RWPE2 (cell line): ENCODE results near the gene DAZL.

Experiments used
- ATAC-seq: fragments of 200-7000 bp; cut with Tn5 transposase; 3 replicates; pipeline ENCODE4 v1.9.1; 2021; ENCODE audit warnings: low read depth
- DNase-seq: peaks from one replicate; pipeline ENCODE4 v3.0.0-alpha.2; 2020; ENCODE audit warnings: low spot score
- H3K27ac ChIP-seq: fragments of 450-650 bp; 2 replicates; pipeline ENCODE4 v1.5.1; 2017; ENCODE audit warnings: mild to moderate bottlenecking; ENCODE audit not compliant: poor library complexity, severe bottlenecking
- H3K27me3 ChIP-seq: fragments of 250-450 bp; sonication (Bioruptor Pico); 2 replicates; pipeline ENCODE4 v1.5.1; 2021; ENCODE audit warnings: mild to moderate bottlenecking, moderate library complexity; ENCODE audit not compliant: insufficient read depth, poor library complexity, severe bottlenecking
- H3K36me3 ChIP-seq: fragments of 250-450 bp; sonication (Bioruptor Pico); 2 replicates; pipeline ENCODE4 v1.5.1; 2020; ENCODE audit warnings: low read depth, mild to moderate bottlenecking, moderate library complexity
- H3K4me1 ChIP-seq: fragments of 250-450 bp; sonication (Bioruptor Pico); 2 replicates; pipeline ENCODE4 v1.5.1; 2021; ENCODE audit warnings: mild to moderate bottlenecking, moderate library complexity; ENCODE audit not compliant: insufficient read depth, poor library complexity, severe bottlenecking
- H3K4me3 ChIP-seq: fragments of 250-450 bp; sonication (Bioruptor Pico); 2 replicates; pipeline ENCODE4 v1.5.1; 2021; ENCODE audit warnings: mild to moderate bottlenecking, moderate library complexity; ENCODE audit not compliant: severe bottlenecking
- H3K9me3 ChIP-seq: fragments of 250-450 bp; sonication (Bioruptor Pico); 2 replicates; pipeline ENCODE4 v1.5.1; 2021; ENCODE audit warnings: mild to moderate bottlenecking, moderate library complexity; ENCODE audit not compliant: severe bottlenecking
- TF ChIP-seq, protein P1 (sequence below): fragments of 450-650 bp; IDR thresholded peaks from one replicate; pipeline ENCODE4 v1.5.1; 2017; ENCODE audit warnings: mild to moderate bottlenecking, moderate library complexity; ENCODE audit not compliant: poor library complexity, severe bottlenecking

The DAZL gene

DNA sequence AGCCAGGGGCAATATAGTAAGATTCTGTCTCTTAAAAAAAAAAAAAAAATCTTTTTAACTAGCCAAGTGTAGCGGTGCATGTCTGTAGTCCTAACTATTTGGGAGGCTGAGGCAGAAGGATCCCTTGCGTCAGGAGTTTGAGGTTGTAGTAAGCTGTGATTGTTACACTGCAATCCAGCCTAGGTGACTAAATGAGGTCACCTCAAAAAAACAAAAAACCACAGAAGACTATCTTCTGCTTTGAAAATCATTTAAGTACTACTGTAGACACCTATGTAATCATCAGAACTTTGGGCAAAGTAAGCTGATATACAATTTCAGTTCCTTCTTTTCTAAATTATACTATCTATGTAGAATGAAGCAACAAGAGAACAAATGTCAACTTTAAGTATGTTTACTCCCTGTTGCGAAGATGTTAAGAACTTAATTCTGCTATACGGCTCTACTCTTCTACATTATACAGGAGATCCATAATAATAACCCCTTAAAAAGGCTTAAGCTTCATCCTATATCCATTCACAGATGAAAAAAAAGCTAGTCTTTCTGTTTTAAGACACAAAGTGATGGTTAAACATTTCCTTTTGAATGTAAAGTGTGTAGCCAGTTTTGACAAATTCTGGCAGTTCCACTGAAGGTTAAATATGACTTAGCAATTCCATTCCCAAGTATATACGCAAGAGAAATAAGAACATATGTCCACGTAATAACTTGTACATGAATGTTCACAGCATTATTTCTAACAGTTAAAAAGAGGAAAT lies 15.2 kb downstream of the DAZL start:
- H3K27ac ChIP-seq: no peak overlapping the region
- ATAC-seq (no peak), DNase-seq (no peak)
- H3K4me1 ChIP-seq: no peaks in the 10 kb centered on the region
- no peak overlapping the region for H3K4me3 ChIP-seq
- TF ChIP-seq, protein P1, sequence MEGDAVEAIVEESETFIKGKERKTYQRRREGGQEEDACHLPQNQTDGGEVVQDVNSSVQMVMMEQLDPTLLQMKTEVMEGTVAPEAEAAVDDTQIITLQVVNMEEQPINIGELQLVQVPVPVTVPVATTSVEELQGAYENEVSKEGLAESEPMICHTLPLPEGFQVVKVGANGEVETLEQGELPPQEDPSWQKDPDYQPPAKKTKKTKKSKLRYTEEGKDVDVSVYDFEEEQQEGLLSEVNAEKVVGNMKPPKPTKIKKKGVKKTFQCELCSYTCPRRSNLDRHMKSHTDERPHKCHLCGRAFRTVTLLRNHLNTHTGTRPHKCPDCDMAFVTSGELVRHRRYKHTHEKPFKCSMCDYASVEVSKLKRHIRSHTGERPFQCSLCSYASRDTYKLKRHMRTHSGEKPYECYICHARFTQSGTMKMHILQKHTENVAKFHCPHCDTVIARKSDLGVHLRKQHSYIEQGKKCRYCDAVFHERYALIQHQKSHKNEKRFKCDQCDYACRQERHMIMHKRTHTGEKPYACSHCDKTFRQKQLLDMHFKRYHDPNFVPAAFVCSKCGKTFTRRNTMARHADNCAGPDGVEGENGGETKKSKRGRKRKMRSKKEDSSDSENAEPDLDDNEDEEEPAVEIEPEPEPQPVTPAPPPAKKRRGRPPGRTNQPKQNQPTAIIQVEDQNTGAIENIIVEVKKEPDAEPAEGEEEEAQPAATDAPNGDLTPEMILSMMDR: no peak
- no peaks in the 10 kb centered on the region for H3K27me3 ChIP-seq
- H3K9me3 ChIP-seq: no peaks in the 10 kb centered on the region
- no peaks in the 10 kb centered on the region for H3K36me3 ChIP-seq

DNA sequence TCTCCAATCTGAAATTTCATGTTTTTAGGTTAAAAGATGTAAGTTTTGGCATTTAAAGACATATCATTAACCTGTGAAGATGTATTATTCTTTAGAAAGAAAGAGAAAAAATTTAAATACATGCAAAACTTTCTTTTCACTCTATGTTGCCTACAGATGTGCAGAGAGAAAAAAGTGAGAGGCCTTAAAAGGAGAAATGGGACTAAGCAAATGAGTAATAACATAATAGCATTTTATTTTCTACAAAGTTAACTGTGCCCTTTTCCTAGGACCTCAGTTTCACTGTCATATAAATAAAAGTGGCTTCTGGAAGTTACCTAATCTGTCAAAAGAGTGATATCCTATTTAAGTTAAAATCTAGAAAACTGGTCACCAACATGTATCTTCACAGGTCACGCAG lies 16.1 kb downstream of the DAZL start:
- Histone ChIP-seq H3K27me3 (no peaks in the 10 kb centered on the region), H3K9me3 (no peaks in the 10 kb centered on the region), H3K4me3 (no peak overlapping the region), H3K36me3 (no peaks in the 10 kb centered on the region), H3K27ac (no peak overlapping the region), H3K4me1 (no peaks in the 10 kb centered on the region)
- TF ChIP-seq, protein P1: no peak
- no peak for DNase-seq
- ATAC-seq: no peak

DNA sequence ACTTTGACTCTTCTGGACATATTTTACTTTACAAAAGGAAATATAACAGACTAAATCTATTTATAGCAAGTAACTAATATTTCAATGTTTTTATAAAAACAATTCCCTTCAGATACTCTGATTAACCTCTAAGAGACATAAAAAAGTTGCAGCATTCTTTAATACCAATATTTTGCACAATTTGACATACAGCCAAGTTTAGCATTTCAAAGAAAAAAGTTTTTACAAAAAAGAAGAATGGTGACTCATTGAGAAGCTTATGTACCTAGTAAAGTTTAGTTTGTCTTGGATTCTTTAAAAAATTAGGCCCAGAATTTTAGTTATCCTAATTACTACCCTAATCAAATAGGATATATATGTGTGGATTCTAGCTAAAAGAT lies 17.6 kb downstream of the DAZL start:
- no peak for DNase-seq
- Histone ChIP-seq H3K27ac (no peak overlapping the region), H3K36me3 (no peaks in the 10 kb centered on the region), H3K4me1 (no peaks in the 10 kb centered on the region), H3K27me3 (no peaks in the 10 kb centered on the region), H3K4me3 (no peak overlapping the region), H3K9me3 (no peaks in the 10 kb centered on the region)
- ATAC-seq: no peak
- TF ChIP-seq, protein P1: no peak

DNA sequence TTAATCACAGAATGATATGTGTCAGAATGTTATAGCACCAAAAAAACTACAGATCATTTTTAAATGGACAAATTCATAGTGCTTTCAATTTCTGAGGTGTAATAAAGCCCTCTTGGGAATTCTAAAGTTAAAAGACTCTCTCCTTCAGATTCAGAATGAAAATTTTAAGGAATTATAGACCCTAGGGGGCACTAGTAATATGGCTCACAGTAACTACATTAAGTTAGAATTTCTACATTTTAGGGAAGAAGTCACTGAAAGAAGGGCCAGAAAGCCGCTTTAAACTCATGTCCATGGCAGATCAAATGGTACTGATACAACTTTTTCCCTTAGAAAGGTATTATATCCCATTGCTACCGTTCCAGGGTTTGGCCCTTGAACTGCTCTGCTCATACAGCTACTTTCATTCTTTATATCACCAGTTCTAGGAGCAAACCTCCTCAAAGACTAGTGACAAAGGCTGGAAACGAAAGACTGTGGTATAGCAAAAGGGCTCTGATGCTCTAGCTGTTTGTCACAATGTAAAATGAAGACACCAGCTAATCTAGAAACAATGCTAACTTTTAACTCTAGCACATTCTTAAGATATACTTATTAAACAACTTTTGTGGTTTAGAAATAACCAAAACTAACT lies 18.1 kb downstream of the DAZL start:
- H3K27me3 ChIP-seq: no peaks in the 10 kb centered on the region

More for the DNA sequence above, 18.1 kb downstream of the DAZL start:
- Histone ChIP-seq H3K27ac (no peak overlapping the region), H3K9me3 (no peaks in the 10 kb centered on the region), H3K36me3 (no peaks in the 10 kb centered on the region), H3K4me3 (no peak overlapping the region), H3K4me1 (no peaks in the 10 kb centered on the region)
- DNase-seq: no peak
- ATAC-seq: no peak
- TF ChIP-seq, protein P1: no peak
